ENCODE measurements around the gene TIMM8A. TPM values are rescaled to one million over a fixed set of nuclear protein-coding genes. Genes with fewer than 3 reads are reported as not detected.
A peak's percentile ranks its signal among the peaks of the same experiment; 100 is the strongest.

Gene TIMM8A
- total and polyA plus RNA-seq, 2 experiments from 2014 or later: 23.5 to 41.7 TPM

DNA sequence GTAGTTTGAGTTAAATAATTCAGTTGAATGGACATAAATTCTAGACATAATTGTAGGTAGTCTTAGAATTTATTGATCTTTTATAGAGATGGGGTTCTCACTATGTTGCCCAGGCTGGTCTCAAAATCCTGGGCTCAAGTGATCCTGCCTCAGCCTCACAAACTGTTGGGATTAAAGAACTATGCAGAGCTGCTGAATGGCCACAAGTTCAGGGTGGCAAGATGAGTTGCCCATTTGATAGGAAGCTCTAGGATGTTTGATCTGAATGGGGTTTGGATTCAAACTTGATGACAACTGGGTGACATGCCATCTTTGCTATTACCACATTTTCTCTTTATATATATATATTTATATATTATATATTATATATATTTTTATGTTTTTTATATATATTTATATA, 45.8 kb upstream of the TIMM8A start:
- Mint-ChIP-seq H3K9me3 (no peaks in the 10 kb centered on the region), H3K4me3 (no peak overlapping the region), H3K27me3 (ENCODE audit: insufficient read depth, low read depth, poor library complexity) (peaks cover 16% of the 10 kb centered on the region), H3K36me3 (ENCODE audit: low read depth) (peaks cover 53% of the 10 kb centered on the region), H3K4me1 (no peaks in the 10 kb centered on the region; the same call in 2 of the 3 replicates), H3K27ac (no peak overlapping the region)
- H3K27me3 ChIP-seq (ENCODE audit: insufficient read depth): no peaks in the 10 kb centered on the region
- DNase-seq (ENCODE audit: low spot score) (no peak), ATAC-seq (no peak)
- H3K79me2 ChIP-seq (replicated peaks; ENCODE audit: insufficient read depth): peaks cover 26% of the 10 kb centered on the region
- H2AFZ ChIP-seq: no peak overlapping the region
- H3K9me2 ChIP-seq (ENCODE audit: insufficient read depth): no peaks in the 10 kb centered on the region
- no peak overlapping the region for H3K4me3 ChIP-seq
- no peak overlapping the region for H3K4me2 ChIP-seq
- peaks cover 33% of the 10 kb centered on the region for H3K36me3 ChIP-seq (ENCODE audit: insufficient read depth)
- TF ChIP-seq REST (IDR thresholded peaks at IDR 0.05; ENCODE audit: unreplicated experiment) (no peak), ZNF114 (CRISPR knock-in tag; IDR thresholded peaks at IDR 0.05) (no peak), CTCF (conservative IDR thresholded peaks at IDR 0.05; ENCODE audit: low read depth in 2 of 2) (no peak), CREB1 (CRISPR knock-in tag; IDR thresholded peaks at IDR 0.05; ENCODE audit: low read depth) (no peak), EZH2phosphoT487 (IDR thresholded peaks at IDR 0.05; ENCODE audit: unreplicated experiment) (no peak), EZH2 (IDR thresholded peaks at IDR 0.05; ENCODE audit: low read depth, unreplicated experiment) (no peak), JUNB (IDR thresholded peaks at IDR 0.05; ENCODE audit: unreplicated experiment) (no peak), ZNF331 (CRISPR knock-in tag; IDR thresholded peaks at IDR 0.05; ENCODE audit: low read depth) (no peak), STAT1 (IDR thresholded peaks at IDR 0.05; ENCODE audit: unreplicated experiment) (no peak), NANOG (IDR thresholded peaks at IDR 0.05; ENCODE audit: borderline replicate concordance) (no peak), POLR2AphosphoS5 (IDR thresholded peaks at IDR 0.05; ENCODE audit: low read depth) (no peak)
- TF ChIP-seq, protein P1, sequence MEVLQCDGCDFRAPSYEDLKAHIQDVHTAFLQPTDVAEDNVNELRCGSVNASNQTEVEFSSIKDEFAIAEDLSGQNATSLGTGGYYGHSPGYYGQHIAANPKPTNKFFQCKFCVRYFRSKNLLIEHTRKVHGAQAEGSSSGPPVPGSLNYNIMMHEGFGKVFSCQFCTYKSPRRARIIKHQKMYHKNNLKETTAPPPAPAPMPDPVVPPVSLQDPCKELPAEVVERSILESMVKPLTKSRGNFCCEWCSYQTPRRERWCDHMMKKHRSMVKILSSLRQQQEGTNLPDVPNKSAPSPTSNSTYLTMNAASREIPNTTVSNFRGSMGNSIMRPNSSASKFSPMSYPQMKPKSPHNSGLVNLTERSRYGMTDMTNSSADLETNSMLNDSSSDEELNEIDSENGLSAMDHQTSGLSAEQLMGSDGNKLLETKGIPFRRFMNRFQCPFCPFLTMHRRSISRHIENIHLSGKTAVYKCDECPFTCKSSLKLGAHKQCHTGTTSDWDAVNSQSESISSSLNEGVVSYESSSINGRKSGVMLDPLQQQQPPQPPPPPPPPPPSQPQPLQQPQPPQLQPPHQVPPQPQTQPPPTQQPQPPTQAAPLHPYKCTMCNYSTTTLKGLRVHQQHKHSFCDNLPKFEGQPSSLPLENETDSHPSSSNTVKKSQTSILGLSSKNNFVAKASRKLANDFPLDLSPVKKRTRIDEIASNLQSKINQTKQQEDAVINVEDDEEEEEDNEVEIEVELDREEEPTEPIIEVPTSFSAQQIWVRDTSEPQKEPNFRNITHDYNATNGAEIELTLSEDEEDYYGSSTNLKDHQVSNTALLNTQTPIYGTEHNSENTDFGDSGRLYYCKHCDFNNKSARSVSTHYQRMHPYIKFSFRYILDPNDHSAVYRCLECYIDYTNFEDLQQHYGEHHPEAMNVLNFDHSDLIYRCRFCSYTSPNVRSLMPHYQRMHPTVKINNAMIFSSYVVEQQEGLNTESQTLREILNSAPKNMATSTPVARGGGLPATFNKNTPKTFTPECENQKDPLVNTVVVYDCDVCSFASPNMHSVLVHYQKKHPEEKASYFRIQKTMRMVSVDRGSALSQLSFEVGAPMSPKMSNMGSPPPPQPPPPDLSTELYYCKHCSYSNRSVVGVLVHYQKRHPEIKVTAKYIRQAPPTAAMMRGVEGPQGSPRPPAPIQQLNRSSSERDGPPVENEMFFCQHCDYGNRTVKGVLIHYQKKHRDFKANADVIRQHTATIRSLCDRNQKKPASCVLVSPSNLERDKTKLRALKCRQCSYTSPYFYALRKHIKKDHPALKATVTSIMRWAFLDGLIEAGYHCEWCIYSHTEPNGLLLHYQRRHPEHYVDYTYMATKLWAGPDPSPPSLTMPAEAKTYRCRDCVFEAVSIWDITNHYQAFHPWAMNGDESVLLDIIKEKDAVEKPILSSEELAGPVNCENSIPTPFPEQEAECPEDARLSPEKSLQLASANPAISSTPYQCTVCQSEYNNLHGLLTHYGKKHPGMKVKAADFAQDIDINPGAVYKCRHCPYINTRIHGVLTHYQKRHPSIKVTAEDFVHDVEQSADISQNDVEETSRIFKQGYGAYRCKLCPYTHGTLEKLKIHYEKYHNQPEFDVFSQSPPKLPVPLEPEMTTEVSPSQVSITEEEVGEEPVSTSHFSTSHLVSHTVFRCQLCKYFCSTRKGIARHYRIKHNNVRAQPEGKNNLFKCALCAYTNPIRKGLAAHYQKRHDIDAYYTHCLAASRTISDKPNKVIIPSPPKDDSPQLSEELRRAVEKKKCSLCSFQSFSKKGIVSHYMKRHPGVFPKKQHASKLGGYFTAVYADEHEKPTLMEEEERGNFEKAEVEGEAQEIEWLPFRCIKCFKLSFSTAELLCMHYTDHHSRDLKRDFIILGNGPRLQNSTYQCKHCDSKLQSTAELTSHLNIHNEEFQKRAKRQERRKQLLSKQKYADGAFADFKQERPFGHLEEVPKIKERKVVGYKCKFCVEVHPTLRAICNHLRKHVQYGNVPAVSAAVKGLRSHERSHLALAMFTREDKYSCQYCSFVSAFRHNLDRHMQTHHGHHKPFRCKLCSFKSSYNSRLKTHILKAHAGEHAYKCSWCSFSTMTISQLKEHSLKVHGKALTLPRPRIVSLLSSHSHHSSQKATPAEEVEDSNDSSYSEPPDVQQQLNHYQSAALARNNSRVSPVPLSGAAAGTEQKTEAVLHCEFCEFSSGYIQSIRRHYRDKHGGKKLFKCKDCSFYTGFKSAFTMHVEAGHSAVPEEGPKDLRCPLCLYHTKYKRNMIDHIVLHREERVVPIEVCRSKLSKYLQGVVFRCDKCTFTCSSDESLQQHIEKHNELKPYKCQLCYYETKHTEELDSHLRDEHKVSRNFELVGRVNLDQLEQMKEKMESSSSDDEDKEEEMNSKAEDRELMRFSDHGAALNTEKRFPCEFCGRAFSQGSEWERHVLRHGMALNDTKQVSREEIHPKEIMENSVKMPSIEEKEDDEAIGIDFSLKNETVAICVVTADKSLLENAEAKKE (CRISPR knock-in tag; IDR thresholded peaks at IDR 0.05): no peak
- TF ChIP-seq, protein P2, sequence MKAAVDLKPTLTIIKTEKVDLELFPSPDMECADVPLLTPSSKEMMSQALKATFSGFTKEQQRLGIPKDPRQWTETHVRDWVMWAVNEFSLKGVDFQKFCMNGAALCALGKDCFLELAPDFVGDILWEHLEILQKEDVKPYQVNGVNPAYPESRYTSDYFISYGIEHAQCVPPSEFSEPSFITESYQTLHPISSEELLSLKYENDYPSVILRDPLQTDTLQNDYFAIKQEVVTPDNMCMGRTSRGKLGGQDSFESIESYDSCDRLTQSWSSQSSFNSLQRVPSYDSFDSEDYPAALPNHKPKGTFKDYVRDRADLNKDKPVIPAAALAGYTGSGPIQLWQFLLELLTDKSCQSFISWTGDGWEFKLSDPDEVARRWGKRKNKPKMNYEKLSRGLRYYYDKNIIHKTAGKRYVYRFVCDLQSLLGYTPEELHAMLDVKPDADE (IDR thresholded peaks at IDR 0.05): no peak
- peaks cover 31% of the 10 kb centered on the region for H3F3A ChIP-seq (replicated peaks; ENCODE audit: low read depth)
- H4K20me1 ChIP-seq (replicated peaks; ENCODE audit: insufficient read depth): no peaks in the 10 kb centered on the region; the same call in 1 of the 2 replicates
- H3K4me1 ChIP-seq (ENCODE audit: insufficient read depth): no peaks in the 10 kb centered on the region; the same call in 1 of the 2 replicates
- H3K27ac ChIP-seq (ENCODE audit: low read depth): peak overlapping the region; percentile 97

All from GM23338 (cell line).